ENCODE measurements around the gene USP7. TPM values are rescaled to one million over a fixed set of nuclear protein-coding genes. Genes with fewer than 3 reads are reported as not detected.
"Not testable (repeated sequence)": the region's sequence is repeated elsewhere in the genome, so short reads cannot be mapped to it uniquely, and the experiment has no call there.

Gene USP7
- total RNA-seq, 4 donors from 2014 or later = 58.8 to 94.3 (median 82.4) TPM

GRCh38 chr16:8872967-8873865, 90.5 kb downstream of the USP7 start:
- 83 to 88% methylated on average over 11 to 19 of the region's 22 CpGs for WGBS, 2 donors (ENCODE audit: low coverage in 1 of 2)

GRCh38 chr16:8872071-8872470, 91.6 kb downstream of the USP7 start:
- peaks cover 0 to 20% (median 4%) of the 10 kb centered on the region in 3 donors for H3K4me1 ChIP-seq
- peaks cover 3% of the 10 kb centered on the region for H3K27me3 ChIP-seq
- ATAC-seq = no peak
- no peak overlapping the region for H3K4me3 ChIP-seq
- no peaks in the 10 kb centered on the region for H3K9me3 ChIP-seq
- no peaks in the 10 kb centered on the region for H3K36me3 ChIP-seq
- no peak overlapping the region for H3K27ac ChIP-seq
- 86% methylated on average over 5 of the region's 5 CpGs; no CpG with 5 or more reads in 1 of the 2 donors for WGBS, 2 donors (ENCODE audit: low coverage in 1 of 2)
- TF ChIP-seq POLR2A (IDR thresholded peaks at IDR 0.05) = no peak
- TF ChIP-seq POLR2AphosphoS5 (IDR thresholded peaks at IDR 0.05) = no peak
- no peak for TF ChIP-seq EP300 (IDR thresholded peaks at IDR 0.05)
- no peak for TF ChIP-seq CTCF (IDR thresholded peaks at IDR 0.05)

More at GRCh38 chr16:8872967-8873865, 90.5 kb downstream of the USP7 start:
- Histone ChIP-seq H3K4me1 (peaks cover 0 to 9% (median 3%) of the 10 kb centered on the region in 3 donors), H3K27ac (no peak overlapping the region), H3K9me3 (no peaks in the 10 kb centered on the region), H3K27me3 (peaks cover 7% of the 10 kb centered on the region), H3K4me3 (no peak overlapping the region), H3K36me3 (no peaks in the 10 kb centered on the region)
- no peak for ATAC-seq
- TF ChIP-seq EP300 (IDR thresholded peaks at IDR 0.05) = no peak
- no peak for TF ChIP-seq POLR2AphosphoS5 (IDR thresholded peaks at IDR 0.05)
- TF ChIP-seq CTCF (IDR thresholded peaks at IDR 0.05) = no peak
- TF ChIP-seq POLR2A (IDR thresholded peaks at IDR 0.05) = no peak

- not testable (repeated sequence) for H3K27me3 ChIP-seq, H3K4me3 ChIP-seq, ATAC-seq, H3K9me3 ChIP-seq, H3K36me3 ChIP-seq
- peak overlapping the region in 1 of 4 donors; percentile 87 for H3K27ac ChIP-seq
- WGBS, 2 donors (ENCODE audit: low coverage in 1 of 2) = 94 to 100% methylated on average over 6 to 10 of the region's 10 CpGs
- H3K4me1 ChIP-seq = peaks cover 0 to 42% (median 15%) of the 10 kb centered on the region in 3 donors
Measured at GRCh38 chr16:8869988-8870241, 93.8 kb downstream of the USP7 start.

GRCh38 chr16:8869212-8869987, 94.3 kb downstream of the USP7 start:
- TF ChIP-seq POLR2AphosphoS5 (IDR thresholded peaks at IDR 0.05) (no peak), EP300 (IDR thresholded peaks at IDR 0.05) (no peak), CTCF (IDR thresholded peaks at IDR 0.05) (peak in 3 of 4 experiments; percentile 7 to 17 (median 9)), POLR2A (IDR thresholded peaks at IDR 0.05) (no peak)
- no peaks in the 10 kb centered on the region for H3K9me3 ChIP-seq
- peak overlapping the region; percentile 53 to 84 for H3K4me3 ChIP-seq
- peaks cover 0 to 47% (median 20%) of the 10 kb centered on the region in 3 donors for H3K4me1 ChIP-seq
- WGBS, 2 donors (ENCODE audit: low coverage in 1 of 2) = 0 to 41% methylated on average over 8 to 13 of the region's 37 CpGs
- H3K27me3 ChIP-seq = no peaks in the 10 kb centered on the region
- H3K36me3 ChIP-seq = no peaks in the 10 kb centered on the region
- H3K27ac ChIP-seq = peak overlapping the region in 3 of 4 donors; percentile 40 to 87 (median 86)
- ATAC-seq = no peak

GRCh38 chr16:8868416-8869211, 95.1 kb downstream of the USP7 start, which contains the start of gene CARHSP1:
TSS of gene CARHSP1 (minus strand) at chr16:8869006. CDS start at chr16:8859328, 9,678 bp downstream.
- peak; percentile 90 for ATAC-seq

More at GRCh38 chr16:8868416-8869211, 95.1 kb downstream of the USP7 start, which contains the start of gene CARHSP1:
- Histone ChIP-seq H3K27ac (peak within 1 kb of the TSS; percentile 35 to 89 (median 86)), H3K36me3 (no peaks in the 10 kb centered on the region), H3K9me3 (no peaks in the 10 kb centered on the region), H3K27me3 (no peaks in the 10 kb centered on the region), H3K4me1 (peaks cover 0 to 55% (median 27%) of the 10 kb centered on the region in 3 donors), H3K4me3 (peak within 1 kb of the TSS; percentile 53 to 84)
- WGBS, 2 donors (ENCODE audit: low coverage in 1 of 2) = no CpG with 5 or more reads among the region's 83 CpGs
- TF ChIP-seq POLR2AphosphoS5 (IDR thresholded peaks at IDR 0.05) = no peak
- TF ChIP-seq EP300 (IDR thresholded peaks at IDR 0.05) = no peak
- TF ChIP-seq CTCF (IDR thresholded peaks at IDR 0.05) = no peak
- TF ChIP-seq POLR2A (IDR thresholded peaks at IDR 0.05) = peak; percentile 25 to 35

Data from gastroesophageal sphincter (tissue), 4 donors.